GM18858 (cell line): ENCODE results near the gene SOX12.
"Not testable (repeated sequence)": the region's sequence is repeated elsewhere in the genome, so short reads cannot be mapped to it uniquely, and the experiment has no call there.

Experiments used
- ATAC-seq: cut with Tn5 transposase; IDR thresholded peaks from one replicate; pipeline ENCODE4 v1.9.1; 2021; ENCODE audit not compliant: unreplicated experiment

Gene SOX12

DNA sequence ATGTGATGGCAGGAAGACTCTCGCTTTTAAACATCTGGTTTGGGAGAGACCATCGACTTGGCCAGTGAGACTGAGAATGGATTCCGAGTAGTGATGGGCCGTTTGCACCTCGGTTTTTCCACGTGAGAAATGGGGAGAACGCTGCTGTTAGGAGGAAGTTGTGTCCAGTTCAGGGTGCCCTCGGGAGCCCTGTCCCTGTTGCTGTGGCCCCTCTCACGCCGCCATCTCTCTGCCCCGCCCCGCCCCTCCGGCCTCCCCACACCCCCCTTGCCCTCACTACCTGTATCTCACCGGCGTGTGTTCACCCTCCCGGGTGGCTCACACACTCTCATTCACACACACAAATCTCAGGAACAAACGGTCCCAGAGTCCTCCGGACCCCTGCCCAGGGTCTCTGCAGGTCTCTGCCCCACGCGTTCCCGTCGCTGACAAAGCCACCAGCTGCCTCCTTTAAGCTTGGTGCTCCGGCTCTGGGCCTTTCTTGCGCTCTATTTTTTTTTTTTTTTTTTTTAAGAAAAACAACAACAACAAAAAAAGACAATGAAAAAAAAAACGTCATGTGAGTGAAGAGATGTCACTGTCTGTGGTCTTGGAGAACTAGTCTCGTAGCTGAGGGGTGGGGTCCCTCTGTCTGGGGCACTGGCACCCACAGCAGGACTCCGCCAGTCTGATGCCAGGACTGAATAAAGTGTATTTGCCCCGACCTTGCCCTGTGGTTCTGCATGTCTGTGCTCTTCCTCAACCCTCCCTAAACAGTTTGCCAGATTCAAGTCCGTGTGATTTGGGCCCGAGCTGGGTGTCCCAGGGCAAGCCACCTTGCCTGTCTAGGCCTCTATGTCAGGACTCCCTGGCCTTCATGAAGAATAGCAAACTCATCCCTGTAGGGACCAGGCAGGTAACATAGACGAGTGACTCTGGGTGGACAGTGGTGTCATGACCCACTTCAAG lies 2.9 kb downstream of the SOX12 start:
- ATAC-seq = no peak

GRCh38 chr20:328975-329695 lies 3.8 kb downstream of the SOX12 start:
- no peak for ATAC-seq

GRCh38 chr20:329851-330232 lies 4.5 kb downstream of the SOX12 start:
- ATAC-seq = no peak

DNA sequence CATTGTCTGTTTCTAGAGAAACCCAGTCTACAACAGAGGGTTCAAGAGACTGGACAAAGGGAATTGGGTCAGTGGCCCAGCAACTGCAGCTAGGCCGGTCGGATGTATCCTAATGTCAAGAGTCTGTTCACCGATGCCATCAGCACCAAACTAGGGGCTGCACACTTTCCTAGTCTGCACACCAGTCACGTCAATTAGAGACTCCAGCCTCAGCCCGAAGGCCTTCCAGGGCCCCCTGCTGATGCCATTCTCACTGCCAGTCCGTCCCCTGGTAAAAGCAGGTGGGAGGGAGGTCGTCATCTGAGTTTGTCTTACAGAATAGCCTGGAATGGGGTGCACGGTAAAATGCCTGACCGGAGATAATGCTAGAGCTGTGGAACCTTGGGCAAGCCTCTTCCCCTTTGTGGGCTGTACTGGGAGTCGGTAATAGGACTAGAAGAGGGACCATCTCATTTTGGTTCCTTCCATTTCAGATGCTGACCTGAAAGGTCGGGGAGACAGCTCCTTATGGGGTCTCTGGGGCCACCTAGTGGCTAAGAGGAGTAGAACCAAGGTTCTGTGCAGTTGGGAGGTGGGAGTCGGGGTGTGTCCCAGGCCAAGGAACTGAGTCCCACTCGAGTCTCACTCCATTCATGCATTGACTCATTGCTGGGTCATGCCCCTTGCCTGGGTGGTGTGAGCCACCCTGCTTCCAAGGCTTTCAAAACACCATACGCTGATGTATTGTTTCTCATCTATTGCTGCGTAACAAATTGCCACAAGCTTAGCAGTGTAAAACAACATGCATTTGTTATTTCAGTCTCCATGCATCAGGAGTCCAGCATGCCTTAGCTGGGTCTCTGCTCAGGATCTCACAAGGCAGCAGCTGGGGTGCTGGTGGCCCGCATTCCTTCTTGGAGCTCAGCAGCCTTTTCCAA lies 5.1 kb downstream of the SOX12 start:
- ATAC-seq = peak; percentile 32

DNA sequence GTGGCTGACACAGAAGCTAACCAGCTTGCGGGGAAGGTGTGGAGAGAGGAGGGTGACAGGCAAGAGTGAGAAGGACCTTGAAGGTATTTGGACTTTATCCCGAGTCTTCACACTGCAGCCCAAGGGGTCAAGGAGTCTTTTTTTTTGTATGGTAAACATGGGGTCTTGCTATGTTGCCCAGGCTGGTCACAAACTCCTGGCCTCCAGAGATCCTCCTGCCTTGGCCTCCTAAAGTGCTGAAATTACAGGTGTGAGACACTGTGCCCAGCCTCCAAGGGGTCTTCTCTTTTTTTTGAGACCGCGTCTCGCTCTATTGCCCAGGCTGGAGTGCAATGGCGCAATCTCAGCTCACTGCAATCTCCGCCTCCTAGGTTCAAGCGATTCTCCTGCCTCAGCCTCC lies 9.2 kb downstream of the SOX12 start:
- ATAC-seq = no peak

DNA sequence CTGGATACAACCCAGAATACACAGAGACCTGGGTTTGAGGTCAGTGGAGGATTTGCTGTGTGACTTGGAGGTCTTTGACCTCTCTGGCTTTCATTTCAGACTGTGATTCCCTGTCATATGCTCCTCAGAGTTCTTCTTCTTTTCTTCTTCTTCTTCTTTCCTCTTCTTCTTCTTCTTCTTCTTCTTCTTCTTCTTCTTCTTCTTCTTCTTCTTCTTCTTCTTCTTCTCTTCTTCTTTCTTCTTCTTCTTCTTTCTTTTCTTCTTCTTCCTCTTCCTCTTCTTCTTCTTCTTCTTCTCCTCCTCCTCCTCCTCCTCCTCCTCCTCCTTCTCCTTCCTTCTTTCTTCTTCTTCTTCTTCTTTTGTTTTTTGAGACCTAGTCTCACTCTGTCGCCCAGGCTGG lies 10.7 kb downstream of the SOX12 start:
- not testable (repeated sequence) for ATAC-seq

- ATAC-seq = no peak
Observed at GRCh38 chr20:341682-342081, 16.3 kb downstream of the SOX12 start.

DNA sequence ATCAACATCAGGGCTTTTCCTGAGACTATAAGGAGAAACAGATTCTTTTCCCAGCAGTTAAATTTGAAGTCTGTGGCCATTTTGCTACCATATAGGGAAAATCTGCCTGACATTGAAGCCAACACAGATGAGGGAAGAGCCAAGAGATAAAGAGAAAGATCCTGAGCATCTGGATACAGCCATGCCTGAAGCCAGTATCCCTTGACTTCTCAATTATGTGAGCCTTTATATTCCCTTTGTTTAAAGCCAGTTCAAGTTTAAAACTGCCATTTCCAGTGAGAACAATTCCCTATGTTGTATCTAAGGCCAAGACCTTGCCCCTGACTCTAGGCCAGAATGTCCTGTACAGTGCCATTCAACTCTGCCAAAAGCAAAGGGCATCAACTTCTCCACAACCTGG lies 17.8 kb downstream of the SOX12 start:
- no peak for ATAC-seq

GRCh38 chr20:346033-346639 lies 20.8 kb downstream of the SOX12 start:
- no peak for ATAC-seq

- no peak for ATAC-seq
Observed at GRCh38 chr20:346640-347316, 21.4 kb downstream of the SOX12 start, which contains the start of gene NRSN2. NRSN2 (plus strand) TSS chr20:347111; CDS start chr20:349644, 2,533 bp downstream.

DNA sequence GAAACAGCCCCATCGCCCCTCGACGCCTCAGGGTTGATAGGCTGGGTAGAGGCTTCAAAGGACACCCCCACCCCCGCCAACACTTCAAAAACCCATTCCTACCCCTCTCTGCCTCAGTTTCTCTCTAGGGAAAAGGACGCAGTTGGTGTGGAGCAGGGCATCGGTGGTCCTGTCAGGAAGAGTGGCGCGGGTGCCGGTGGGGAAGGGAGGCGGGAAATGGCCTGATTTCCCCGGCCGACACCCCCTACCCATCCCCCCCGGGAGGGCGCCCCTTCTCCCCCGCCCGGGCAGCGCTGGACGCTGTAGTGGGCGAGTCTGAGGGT lies 21.9 kb downstream of the SOX12 start:
- no peak for ATAC-seq

- peak; percentile 65 for ATAC-seq
Observed at GRCh38 chr20:347640-348484, 22.5 kb downstream of the SOX12 start.

GRCh38 chr20:348972-349841 lies 23.9 kb downstream of the SOX12 start:
- no peak for ATAC-seq

DNA sequence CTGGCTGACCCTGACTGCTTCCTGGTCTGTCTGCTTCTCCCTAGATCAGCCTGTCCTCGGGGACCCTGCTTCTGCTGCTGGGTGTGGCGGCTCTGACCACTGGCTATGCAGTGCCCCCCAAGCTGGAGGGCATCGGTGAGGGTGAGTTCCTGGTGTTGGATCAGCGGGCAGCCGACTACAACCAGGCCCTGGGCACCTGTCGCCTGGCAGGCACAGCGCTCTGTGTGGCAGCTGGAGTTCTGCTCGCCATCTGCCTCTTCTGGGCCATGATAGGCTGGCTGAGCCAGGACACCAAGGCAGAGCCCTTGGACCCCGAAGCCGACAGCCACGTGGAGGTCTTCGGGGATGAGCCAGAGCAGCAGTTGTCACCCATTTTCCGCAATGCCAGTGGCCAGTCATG lies 27.8 kb downstream of the SOX12 start:
- no peak for ATAC-seq

DNA sequence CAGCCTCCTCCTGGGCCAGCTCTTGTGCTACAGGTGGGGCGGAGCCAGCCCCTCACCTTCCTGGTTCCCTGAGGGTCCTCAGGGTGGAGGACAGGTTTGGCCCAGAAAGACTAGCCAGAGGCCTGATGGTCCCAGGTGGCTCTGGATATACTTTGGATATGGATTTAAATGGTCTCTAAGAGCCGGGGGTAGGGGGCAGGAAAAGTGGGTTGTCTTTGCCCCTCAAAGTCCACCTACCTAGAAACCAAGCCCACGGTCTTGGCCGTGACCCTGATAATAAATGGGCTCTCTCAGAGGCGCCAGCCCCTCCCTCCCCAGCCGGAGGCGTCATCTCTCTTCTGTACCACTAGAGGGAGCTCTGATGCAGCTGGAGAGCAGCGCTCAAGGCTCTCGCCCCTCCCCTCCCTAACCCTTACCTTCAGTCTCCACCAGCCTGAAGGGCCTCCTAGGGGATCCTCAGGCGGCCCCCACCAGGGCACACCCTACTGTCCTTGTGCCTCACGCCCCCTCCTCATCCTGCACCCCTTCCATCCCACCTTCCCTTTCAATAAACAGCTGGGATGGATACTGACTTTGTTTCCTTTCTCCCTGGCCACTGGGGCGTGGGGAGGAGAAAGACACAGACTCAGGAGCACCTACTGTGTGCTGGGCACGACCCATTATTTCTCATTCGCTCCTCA lies 29.1 kb downstream of the SOX12 start:
- ATAC-seq = no peak

GRCh38 chr20:356154-356553 lies 30.8 kb downstream of the SOX12 start:
- not testable (repeated sequence) for ATAC-seq

GRCh38 chr20:356745-357144 lies 31.4 kb downstream of the SOX12 start:
- no peak for ATAC-seq
